Spleen (tissue), 11 donors: ENCODE data around the gene SARM1. TPM values are rescaled to one million over a fixed set of nuclear protein-coding genes. Genes with fewer than 3 reads are reported as not detected.

Experiments used
- DNase-seq: peaks from one replicate; pipeline ENCODE4 v3.0.0-alpha.2; 2020
- H3K27ac ChIP-seq, 8 donors: fragments of 200-600 bp; sonication (generic) in 7 of 8; 1 replicate in 4 of 8; 2 replicates in 4 of 8; pipeline versions ENCODE4 v1.5.0 to v1.8.0; 2016 to 2021; ENCODE audit warnings: inconsistent platforms in 4 of 8, mild to moderate bottlenecking in 4 of 8, moderate library complexity in 1 of 8
- H3K27me3 ChIP-seq, 7 donors: fragments of 200-600 bp; sonication (generic) in 6 of 7; replicated peaks in 1 of 7; 1 replicate in 4 of 7; 2 replicates in 3 of 7; pipeline versions ENCODE4 v1.5.0 to v1.8.0; 2016 to 2021; ENCODE audit warnings: inconsistent platforms in 3 of 7, mild to moderate bottlenecking in 1 of 7
- H3K36me3 ChIP-seq, 6 donors: fragments of 200-600 bp; sonication (generic) in 5 of 6; 1 replicate in 4 of 6; 2 replicates in 2 of 6; pipeline versions ENCODE4 v1.5.0 to v1.8.0; 2016 to 2021; ENCODE audit warnings: inconsistent platforms in 2 of 6
- H3K4me1 ChIP-seq, 6 donors: fragments of 200-600 bp; sonication (generic) in 5 of 6; 1 replicate in 3 of 6; 2 replicates in 3 of 6; pipeline versions ENCODE4 v1.5.0 to v1.8.0; 2016 to 2021; ENCODE audit warnings: inconsistent platforms in 3 of 6
- H3K4me3 ChIP-seq, 8 donors: fragments of 200-600 bp; sonication (generic) in 7 of 8; 1 replicate in 4 of 8; 2 replicates in 4 of 8; pipeline versions ENCODE4 v1.5.0 to v1.8.0; 2016 to 2021; ENCODE audit warnings: inconsistent platforms in 4 of 8, mild to moderate bottlenecking in 4 of 8, moderate library complexity in 2 of 8
- H3K9me3 ChIP-seq, 8 donors: fragments of 200-600 bp; sonication (generic) in 7 of 8; 1 replicate in 4 of 8; 2 replicates in 4 of 8; pipeline versions ENCODE4 v1.5.0 to v1.8.0; 2016 to 2021; ENCODE audit warnings: inconsistent platforms in 4 of 8
- POLR2A ChIP-seq, 3 donors: fragments of 450-650 bp; IDR thresholded peaks; one replicate each; pipeline ENCODE4 v1.5.1; 2017; ENCODE audit warnings: antibody characterized with exemption in 3 of 3, mild to moderate bottlenecking in 1 of 3
- POLR2AphosphoS5 ChIP-seq, 3 donors: sonication (generic); formaldehyde crosslinking; IDR thresholded peaks; one replicate each; pipeline ENCODE4 v1.5.1; 2017; ENCODE audit warnings: antibody characterized with exemption in 3 of 3
- WGBS, 5 donors: extraction: QIAGEN DNeasy Blood & Tissue Kit in 3 of 5; methylation state at CpG; one replicate each; pipeline versions ENCODE4 v1.1.5 to v1.1.7; 2013 to 2018; 5-methylcytosine and 5-hydroxymethylcytosine counted together
- intact Hi-C: fragments of 100-400 bp; cut with DNase I; formaldehyde crosslinking; loops from one replicate; pipeline ENCODE4 v1.15.0; 2023; ENCODE audit warnings: low total_unique reads
- polyA plus RNA-seq, 3 donors: library from polyadenylated mRNA; stranded (reverse); fragments of 200-250 nt; gene quantifications; one replicate each; pipeline ENCODE4 v1.2.1, GENCODE V29; 2013
- total RNA-seq, 7 donors: library from RNA; depleted of rRNA in 3 of 7; stranded (reverse); fragments of >200 nt in 3 of 7; fragmentation: NEBNext Ultra II Directional in 4 of 7; extraction: Animal tissue kit (Norgen Biotek cat#: 25700) in 4 of 7; gene quantifications; one replicate each; pipeline versions ENCODE4 v1.1.0 to v1.2.1, GENCODE V29; 2016 to 2021
- TF ChIP-seq, protein P1 (sequence below), 11 experiments: fragments of 200-600 bp in 7 of 11; fragments of 450-650 bp in 4 of 11; sonication (generic) in 4 of 11; IDR thresholded peaks in 8 of 11; conservative IDR thresholded peaks in 3 of 11; 1 replicate in 7 of 11; 2 replicates in 4 of 11; pipeline versions ENCODE4 v1.4.0 to v1.8.0; 2016 to 2021; ENCODE audit warnings: antibody characterized with exemption in 11 of 11, inconsistent platforms in 4 of 11, mild to moderate bottlenecking in 1 of 11
- donor health status: healthy with polysubstance abuse.
- donor health status: DM: no; HTN: no; CAD: no; lungs with moderate emphysema.
- donor health status: DM: no; HTN: no; CAD: no.
- donor health status: Bipolar disorder and iron deficiency.
- donor health status: healthy.
- donor health status: DM: no; HTN: no; CAD: no.
- donor health status: DM: yes; HTN: yes; CAD: no.

Gene SARM1
- total and polyA plus RNA-seq, 10 donors: 4.7 to 48.7 (median 35.4) TPM

DNA sequence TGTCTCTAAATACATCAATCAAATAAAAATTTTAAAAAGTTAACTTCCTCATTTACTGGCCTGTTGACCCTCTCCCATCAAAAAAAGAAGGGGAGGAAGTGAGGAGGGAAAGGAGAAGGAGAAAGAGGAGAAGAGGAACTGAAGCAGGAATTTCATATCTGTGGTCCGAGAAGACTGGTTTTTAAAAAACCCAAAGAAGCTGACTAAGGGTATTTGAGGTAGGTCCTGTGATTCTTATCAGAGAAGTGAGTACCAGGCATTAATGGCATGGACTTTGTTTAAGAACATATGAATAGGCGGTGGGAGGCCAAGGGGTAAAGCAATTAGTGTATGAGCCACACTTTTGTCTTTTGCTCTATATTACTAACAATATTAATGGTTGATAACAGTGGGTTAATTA is 32.5 kb downstream of the SARM1 start:
- H3K27me3 ChIP-seq: no peaks in the 10 kb centered on the region
- 55 to 70% (median 68%) methylated on average over 2 of the region's 2 CpGs for WGBS, 5 donors
- intact Hi-C loops: no loop called here
- H3K4me1 ChIP-seq: peaks cover 8 to 57% (median 27%) of the 10 kb centered on the region in 6 donors
- H3K36me3 ChIP-seq: peaks cover 0 to 32% (median 5%) of the 10 kb centered on the region in 6 donors
- no peak for TF ChIP-seq POLR2AphosphoS5 (IDR thresholded peaks at IDR 0.05)
- H3K9me3 ChIP-seq: no peaks in the 10 kb centered on the region
- no peak for DNase-seq
- peak overlapping the region in 3 of 8 donors; percentile 67 to 82 (median 75) for H3K27ac ChIP-seq
- peak overlapping the region in 1 of 8 donors; percentile 90 for H3K4me3 ChIP-seq

DNA sequence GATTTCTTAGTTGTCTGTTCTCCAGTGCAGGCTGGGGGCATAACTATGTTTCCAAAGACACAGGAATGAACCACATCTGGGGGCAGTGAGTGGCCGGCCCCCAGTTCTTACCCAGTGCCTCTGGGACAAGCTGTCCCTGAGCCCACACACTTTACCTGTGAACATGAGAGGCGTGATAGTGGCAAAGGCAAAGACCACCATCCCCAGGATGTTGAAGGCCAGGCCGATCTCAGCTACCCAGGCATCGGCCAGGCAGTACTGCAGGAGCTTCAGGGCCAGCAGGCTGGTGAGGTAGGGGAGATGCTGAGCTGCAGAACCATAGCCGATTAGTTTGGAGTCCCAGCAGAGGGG is 32.9 kb downstream of the SARM1 start:
- peak overlapping the region in 5 of 8 donors; percentile 63 to 82 (median 74) for H3K27ac ChIP-seq
- intact Hi-C loops: no loop called here
- peaks cover 0 to 28% (median 3%) of the 10 kb centered on the region in 6 donors for H3K36me3 ChIP-seq
- no peak for TF ChIP-seq POLR2AphosphoS5 (IDR thresholded peaks at IDR 0.05)
- TF ChIP-seq, protein P1, sequence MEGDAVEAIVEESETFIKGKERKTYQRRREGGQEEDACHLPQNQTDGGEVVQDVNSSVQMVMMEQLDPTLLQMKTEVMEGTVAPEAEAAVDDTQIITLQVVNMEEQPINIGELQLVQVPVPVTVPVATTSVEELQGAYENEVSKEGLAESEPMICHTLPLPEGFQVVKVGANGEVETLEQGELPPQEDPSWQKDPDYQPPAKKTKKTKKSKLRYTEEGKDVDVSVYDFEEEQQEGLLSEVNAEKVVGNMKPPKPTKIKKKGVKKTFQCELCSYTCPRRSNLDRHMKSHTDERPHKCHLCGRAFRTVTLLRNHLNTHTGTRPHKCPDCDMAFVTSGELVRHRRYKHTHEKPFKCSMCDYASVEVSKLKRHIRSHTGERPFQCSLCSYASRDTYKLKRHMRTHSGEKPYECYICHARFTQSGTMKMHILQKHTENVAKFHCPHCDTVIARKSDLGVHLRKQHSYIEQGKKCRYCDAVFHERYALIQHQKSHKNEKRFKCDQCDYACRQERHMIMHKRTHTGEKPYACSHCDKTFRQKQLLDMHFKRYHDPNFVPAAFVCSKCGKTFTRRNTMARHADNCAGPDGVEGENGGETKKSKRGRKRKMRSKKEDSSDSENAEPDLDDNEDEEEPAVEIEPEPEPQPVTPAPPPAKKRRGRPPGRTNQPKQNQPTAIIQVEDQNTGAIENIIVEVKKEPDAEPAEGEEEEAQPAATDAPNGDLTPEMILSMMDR (IDR thresholded peaks at IDR 0.05 in 8 of 11, conservative IDR thresholded peaks at IDR 0.05 in 3 of 11): no peak
- H3K4me3 ChIP-seq: peak overlapping the region in 2 of 8 donors; percentile 90 to 96
- no peak for DNase-seq
- H3K9me3 ChIP-seq: no peaks in the 10 kb centered on the region
- WGBS, 5 donors: 91 to 94% (median 93%) methylated on average over 5 of the region's 5 CpGs
- H3K4me1 ChIP-seq: peaks cover 8 to 57% (median 27%) of the 10 kb centered on the region in 6 donors
- H3K27me3 ChIP-seq: no peaks in the 10 kb centered on the region

DNA sequence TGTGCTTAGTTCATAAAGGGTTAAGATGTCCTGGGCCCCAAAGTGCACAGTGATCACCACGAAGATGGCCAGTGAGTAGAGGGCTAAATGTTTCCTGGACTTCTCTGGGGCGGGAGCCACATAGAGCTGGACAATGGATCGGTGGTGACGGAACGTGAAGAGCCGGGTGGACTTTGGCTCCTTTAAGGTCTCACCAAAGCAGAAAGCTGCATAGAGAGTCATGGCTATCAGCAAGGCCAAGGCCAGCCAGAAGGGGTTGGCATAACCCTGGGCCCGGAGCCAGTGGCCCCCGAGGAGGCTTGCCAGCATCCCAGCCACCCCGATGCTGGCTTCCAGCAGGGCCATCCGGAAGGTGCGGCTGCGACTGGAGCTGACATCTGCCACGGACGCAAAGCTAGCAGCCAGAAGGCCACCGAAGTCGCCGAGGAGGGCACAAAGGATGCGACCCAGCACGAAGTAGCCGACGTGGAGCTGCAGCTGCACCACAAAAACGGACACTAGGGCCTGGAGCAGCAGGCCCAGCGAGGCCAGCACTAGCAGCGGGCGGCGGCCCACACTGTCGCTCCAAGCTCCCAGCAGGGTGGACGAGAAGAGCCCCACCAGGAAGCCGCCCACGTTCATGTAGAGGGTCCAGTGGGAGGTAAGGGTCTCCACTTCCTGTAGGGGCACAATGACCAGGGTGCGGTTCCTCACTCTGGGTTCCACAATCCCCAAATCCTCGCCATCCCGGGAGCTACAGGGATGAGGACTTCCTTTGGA is 33.5 kb downstream of the SARM1 start:
- intact Hi-C loops: no loop called here
- peak overlapping the region; percentile 60 to 96 (median 88) for H3K4me3 ChIP-seq
- peaks cover 0 to 23% (median 3%) of the 10 kb centered on the region in 6 donors for H3K36me3 ChIP-seq
- no peak for DNase-seq
- H3K4me1 ChIP-seq: peaks cover 8 to 57% (median 27%) of the 10 kb centered on the region in 6 donors
- H3K9me3 ChIP-seq: no peaks in the 10 kb centered on the region
- H3K27ac ChIP-seq: peak overlapping the region in 5 of 8 donors; percentile 63 to 82 (median 74)
- no peaks in the 10 kb centered on the region for H3K27me3 ChIP-seq
- TF ChIP-seq POLR2A (IDR thresholded peaks at IDR 0.05): no peak
- peak; percentile 43 to 80 (median 74) for TF ChIP-seq POLR2AphosphoS5 (IDR thresholded peaks at IDR 0.05)
- 58 to 74% (median 64%) methylated on average over 15 to 33 of the region's 33 CpGs for WGBS, 5 donors

DNA sequence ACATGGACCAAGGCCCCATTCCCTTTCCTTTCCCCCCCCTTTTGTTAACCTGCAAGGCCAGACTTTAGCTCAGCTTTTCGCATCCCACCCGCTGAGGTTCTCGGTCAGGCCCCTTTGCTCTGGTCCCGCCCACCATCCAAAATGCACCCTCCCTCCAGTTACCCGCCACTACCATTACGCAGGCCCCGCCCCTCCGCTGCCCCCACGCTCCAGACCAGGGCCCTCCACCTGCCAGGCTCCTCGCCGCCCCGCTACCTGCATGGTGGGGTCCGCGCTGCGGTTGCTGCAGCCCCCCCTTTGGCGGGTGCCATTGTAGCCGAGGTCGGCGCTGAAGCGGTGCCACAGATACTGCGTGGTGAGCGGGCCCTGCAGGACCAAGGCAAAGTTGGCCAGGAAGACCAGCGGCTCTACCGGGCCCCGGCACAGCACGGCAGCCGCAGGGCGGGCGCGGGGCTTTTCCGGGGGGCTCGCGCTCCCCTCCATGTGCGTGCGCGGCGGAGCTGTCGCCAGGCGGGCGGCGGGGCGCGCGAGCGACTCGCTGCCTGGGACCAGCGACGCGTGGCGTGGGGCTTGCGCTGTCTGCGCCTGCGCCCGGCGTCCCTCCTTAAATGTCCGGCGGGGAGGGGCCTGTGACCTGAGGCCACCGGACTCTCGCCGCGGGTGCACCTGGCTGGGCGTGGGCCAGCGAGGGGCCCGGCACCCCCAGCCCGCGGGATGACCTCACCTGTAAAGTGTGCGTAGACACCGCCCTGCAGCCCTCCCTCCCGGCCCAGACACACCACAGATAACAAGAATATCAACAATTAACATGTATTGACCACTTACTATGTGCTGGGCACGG is 34.4 kb downstream of the SARM1 start, which contains the start of gene SLC46A1:
SLC46A1 (minus strand) TSS at position 581 of the 841 bp plus-strand sequence; CDS start at position 483, 98 bp downstream.
- no peaks in the 10 kb centered on the region for H3K27me3 ChIP-seq
- H3K36me3 ChIP-seq: peaks cover 0 to 15% (median 3%) of the 10 kb centered on the region in 6 donors
- intact Hi-C loops: no loop called here
- H3K9me3 ChIP-seq: no peaks in the 10 kb centered on the region
- TF ChIP-seq POLR2AphosphoS5 (IDR thresholded peaks at IDR 0.05) (peak; percentile 53 to 79 (median 70)), POLR2A (IDR thresholded peaks at IDR 0.05) (no peak)
- H3K4me1 ChIP-seq: peaks cover 8 to 57% (median 27%) of the 10 kb centered on the region in 6 donors
- H3K4me3 ChIP-seq: peak within 1 kb of the TSS; percentile 60 to 96 (median 88)
- peak; percentile 87 for DNase-seq
- peak within 1 kb of the TSS in 7 of 8 donors; percentile 45 to 82 (median 67) for H3K27ac ChIP-seq
- WGBS, 5 donors: 1 to 2% (median 1%) methylated on average over 21 to 70 of the region's 70 CpGs

DNA sequence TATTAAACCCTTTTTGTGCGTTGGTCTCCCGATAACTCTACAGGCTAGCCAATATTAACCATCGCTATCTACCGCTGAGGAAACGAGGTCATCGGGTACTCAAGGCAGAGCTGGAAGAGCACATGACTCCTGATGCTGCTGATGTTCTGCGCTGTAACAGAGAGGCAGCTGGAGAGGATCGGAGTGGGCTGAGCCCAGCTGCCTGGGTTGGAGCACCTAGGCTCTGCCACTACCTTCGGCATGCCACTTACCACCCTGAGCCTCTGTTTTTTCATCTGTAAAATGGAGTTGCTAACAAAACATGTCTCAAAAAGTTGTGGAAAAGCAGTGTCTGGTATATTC is 35.0 kb downstream of the SARM1 start:
- H3K4me1 ChIP-seq: peaks cover 8 to 57% (median 27%) of the 10 kb centered on the region in 6 donors
- H3K27me3 ChIP-seq: no peaks in the 10 kb centered on the region
- peak overlapping the region in 4 of 8 donors; percentile 63 to 82 (median 71) for H3K27ac ChIP-seq
- TF ChIP-seq, protein P1 (IDR thresholded peaks at IDR 0.05 in 8 of 11, conservative IDR thresholded peaks at IDR 0.05 in 3 of 11): no peak
- TF ChIP-seq POLR2A (IDR thresholded peaks at IDR 0.05) (no peak), POLR2AphosphoS5 (IDR thresholded peaks at IDR 0.05) (no peak)
- intact Hi-C loops: no loop called here
- 28 to 45% (median 37%) methylated on average over 9 of the region's 9 CpGs for WGBS, 5 donors
- H3K36me3 ChIP-seq: peaks cover 0 to 11% (median 3%) of the 10 kb centered on the region in 6 donors
- DNase-seq: no peak
- peak overlapping the region; percentile 60 to 96 (median 88) for H3K4me3 ChIP-seq
- no peaks in the 10 kb centered on the region for H3K9me3 ChIP-seq
